Breast epithelium (tissue), 4 donors: ENCODE data around the gene CENPP. TPM values are rescaled to one million over a fixed set of nuclear protein-coding genes. Genes with fewer than 3 reads are reported as not detected.

ENCODE experiments used
- DNase-seq, 2 donors: peaks; one replicate each; pipeline ENCODE4 v3.0.0-alpha.2; 2019; ENCODE audit warnings: low spot score in 2 of 2
- H3K27ac ChIP-seq, 2 donors: fragments of 200-600 bp; sonication (generic) in 1 of 2; one replicate each; pipeline ENCODE4 v1.5.1; 2016 to 2019; ENCODE audit warnings: mild to moderate bottlenecking in 1 of 2
- H3K27me3 ChIP-seq, 2 donors: fragments of 200-600 bp; sonication (generic) in 1 of 2; one replicate each; pipeline versions ENCODE4 v1.5.1 to v1.6.0; 2017 to 2019; ENCODE audit warnings: control low read depth in 1 of 2, mild to moderate bottlenecking in 1 of 2
- H3K36me3 ChIP-seq: fragments of 200-600 bp; one replicate; pipeline ENCODE4 v1.5.1; 2019
- H3K4me1 ChIP-seq, 2 donors: fragments of 200-600 bp; sonication (generic); one replicate each; pipeline ENCODE4 v1.5.1; 2016 to 2019; ENCODE audit warnings: control low read depth in 1 of 2
- H3K4me3 ChIP-seq, 3 donors: fragments of 200-600 bp; sonication (generic); 1 replicate in 2 of 3; 2 replicates in 1 of 3; pipeline ENCODE4 v1.5.1; 2016 to 2019; ENCODE audit warnings: mild to moderate bottlenecking in 3 of 3, moderate library complexity in 2 of 3
- H3K9me3 ChIP-seq, 2 donors: fragments of 200-600 bp; sonication (generic) in 1 of 2; one replicate each; pipeline ENCODE4 v1.5.1; 2016 to 2019; ENCODE audit warnings: control low read depth in 1 of 2
- CTCF ChIP-seq, 3 donors: fragments of 450-650 bp; IDR thresholded peaks; one replicate each; pipeline ENCODE4 v1.5.1; 2016 to 2017; ENCODE audit warnings: antibody characterized with exemption in 3 of 3, mild to moderate bottlenecking in 3 of 3, moderate library complexity in 3 of 3
- POLR2A ChIP-seq: fragments of 450-650 bp; IDR thresholded peaks from one replicate; pipeline ENCODE4 v1.6.1; 2016; ENCODE audit warnings: antibody characterized with exemption, mild to moderate bottlenecking, moderate library complexity
- POLR2AphosphoS5 ChIP-seq, 3 donors: sonication (generic); formaldehyde crosslinking; IDR thresholded peaks; one replicate each; pipeline ENCODE4 v1.6.1; 2017; ENCODE audit warnings: antibody characterized with exemption in 3 of 3
- intact Hi-C: fragments of 100-400 bp; cut with DNase I; formaldehyde crosslinking; loops from one replicate; pipeline ENCODE4 v1.15.1; 2023; ENCODE audit warnings: low total_unique reads
- total RNA-seq, 3 donors: library from RNA; depleted of rRNA; stranded (reverse); fragments of >200 nt; gene quantifications; one replicate each; pipeline ENCODE4 v1.1.0, GENCODE V29; 2016

CENPP gene
- total RNA-seq, 3 donors from 2014 or later: 3.9 to 6.1 (median 4.5) TPM

GRCh38 chr9:92655896-92656536 lies 330.3 kb downstream of the CENPP start:
- TF ChIP-seq POLR2A (no peak), CTCF (IDR thresholded peaks at IDR 0.05) (no peak), POLR2AphosphoS5 (IDR thresholded peaks at IDR 0.05) (no peak)
- Histone ChIP-seq H3K4me3 (no peak overlapping the region), H3K9me3 (no peaks in the 10 kb centered on the region), H3K27me3 (no peaks in the 10 kb centered on the region), H3K36me3 (no peaks in the 10 kb centered on the region), H3K4me1 (no peaks in the 10 kb centered on the region), H3K27ac (no peak overlapping the region)
- no peak for DNase-seq
- intact Hi-C loops: no loop called here

GRCh38 chr9:92656537-92656925 lies 330.8 kb downstream of the CENPP start:
- Histone ChIP-seq H3K9me3 (no peaks in the 10 kb centered on the region), H3K36me3 (no peaks in the 10 kb centered on the region), H3K27me3 (no peaks in the 10 kb centered on the region), H3K4me1 (no peaks in the 10 kb centered on the region), H3K4me3 (no peak overlapping the region), H3K27ac (no peak overlapping the region)
- TF ChIP-seq POLR2A (no peak), POLR2AphosphoS5 (IDR thresholded peaks at IDR 0.05) (no peak), CTCF (IDR thresholded peaks at IDR 0.05) (no peak)
- DNase-seq: peak in 1 of 2 donors; percentile 10
- intact Hi-C loops: no loop called here

- no peaks in the 10 kb centered on the region for H3K4me1 ChIP-seq
- TF ChIP-seq CTCF (IDR thresholded peaks at IDR 0.05) (no peak), POLR2AphosphoS5 (IDR thresholded peaks at IDR 0.05) (no peak), POLR2A (no peak)
- no peak for DNase-seq
- no peaks in the 10 kb centered on the region for H3K27me3 ChIP-seq
- H3K4me3 ChIP-seq: no peak overlapping the region
- intact Hi-C loops: no loop called here
- no peaks in the 10 kb centered on the region for H3K9me3 ChIP-seq
- H3K36me3 ChIP-seq: no peaks in the 10 kb centered on the region
- H3K27ac ChIP-seq: no peak overlapping the region
These were observed 331.7 kb downstream of the CENPP start for GRCh38 chr9:92657296-92658094.

GRCh38 chr9:92658176-92658575 lies 332.4 kb downstream of the CENPP start:
- no peak overlapping the region for H3K27ac ChIP-seq
- H3K9me3 ChIP-seq: no peaks in the 10 kb centered on the region
- H3K4me3 ChIP-seq: no peak overlapping the region
- peak in 1 of 2 donors; percentile 7 for DNase-seq
- no peaks in the 10 kb centered on the region for H3K36me3 ChIP-seq
- TF ChIP-seq CTCF (IDR thresholded peaks at IDR 0.05) (no peak), POLR2A (no peak), POLR2AphosphoS5 (IDR thresholded peaks at IDR 0.05) (no peak)
- H3K27me3 ChIP-seq: no peaks in the 10 kb centered on the region
- no peaks in the 10 kb centered on the region for H3K4me1 ChIP-seq
- intact Hi-C loops: no loop called here

- no peaks in the 10 kb centered on the region for H3K36me3 ChIP-seq
- peak in 1 of 2 donors; percentile 31 for DNase-seq
- TF ChIP-seq POLR2A (no peak), POLR2AphosphoS5 (IDR thresholded peaks at IDR 0.05) (no peak), CTCF (IDR thresholded peaks at IDR 0.05) (no peak)
- no peaks in the 10 kb centered on the region for H3K4me1 ChIP-seq
- intact Hi-C loops: no loop called here
- H3K9me3 ChIP-seq: no peaks in the 10 kb centered on the region
- H3K4me3 ChIP-seq: no peak overlapping the region
- H3K27ac ChIP-seq: no peak overlapping the region
- no peaks in the 10 kb centered on the region for H3K27me3 ChIP-seq
These were observed 332.9 kb downstream of the CENPP start for GRCh38 chr9:92658611-92659010.
